ENCODE data around the gene EXOC4. TPM values are rescaled to one million over a fixed set of nuclear protein-coding genes. Genes with fewer than 3 reads are reported as not detected.

EXOC4 gene
- total and polyA plus RNA-seq, 2 of the 8 experiments (the other 6 are each of a cell fraction or from before 2014, with no cell fraction given) = 27.0 to 67.3 TPM

DNA sequence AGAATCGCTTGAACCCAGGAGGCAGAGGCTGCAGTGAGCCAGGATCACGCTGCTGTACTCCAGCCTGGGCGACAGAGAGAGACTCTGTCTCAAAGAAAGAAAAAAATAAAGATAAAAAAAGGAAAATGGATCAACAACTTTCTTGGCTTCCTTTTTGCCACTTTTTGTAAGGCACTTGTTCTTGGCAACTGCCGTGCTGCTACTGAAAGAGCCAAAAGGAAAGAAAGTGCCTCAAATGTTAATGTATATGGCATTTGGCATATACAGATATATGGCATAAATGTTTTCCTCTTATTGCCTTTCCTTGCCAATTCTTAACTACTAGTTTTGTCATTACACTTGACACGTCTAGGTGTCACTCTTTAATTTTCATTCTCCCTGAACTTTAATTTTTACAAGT is 480.5 kb downstream of the EXOC4 start:
- POLR2A ChIA-PET (ENCODE audit: partially characterized antibody) = no interaction called here
- Histone ChIP-seq H4K91ac (replicated peaks; ENCODE audit: insufficient read length, low read length) (no peak overlapping the region), H3K14ac (ENCODE audit: insufficient read length) (no peak overlapping the region), H3K23ac (ENCODE audit: insufficient read length) (no peak overlapping the region), H4K20me1 (replicated peaks in 1 of 2; ENCODE audit: control insufficient read depth in 1 of 2, insufficient read depth in 2 of 2, low read length in 2 of 2) (no peaks in the 10 kb centered on the region), H3K4me3 (ENCODE audit: extremely low read depth in 1 of 4, insufficient read depth in 2 of 4, low read depth in 3 of 4, low read length in 4 of 4) (no peak overlapping the region), H2BK5ac (ENCODE audit: low read depth, low read length) (no peak overlapping the region), H2BK20ac (ENCODE audit: low read length) (no peak overlapping the region), H3K9me3 (ENCODE audit: insufficient read depth in 2 of 2, low read depth in 1 of 2, low read length in 1 of 2) (no peaks in the 10 kb centered on the region), H2AK5ac (ENCODE audit: low read depth, low read length) (no peak overlapping the region), H3K18ac (ENCODE audit: extremely low read depth, low read length) (no peak overlapping the region), H3K79me2 (ENCODE audit: control insufficient read depth in 1 of 2, insufficient read depth in 2 of 2, low read length in 2 of 2) (no peaks in the 10 kb centered on the region), H2BK15ac (ENCODE audit: low read length) (no peak overlapping the region), H3K56ac (replicated peaks; ENCODE audit: insufficient read length, low read depth, low read length) (no peak overlapping the region), H3K4me1 (replicated peaks in 1 of 4; ENCODE audit: control insufficient read depth in 3 of 4, insufficient read depth in 4 of 4, low read length in 3 of 4) (no peaks in the 10 kb centered on the region; a peak in 1 of 7 replicates), H3K9ac (replicated peaks in 1 of 4; ENCODE audit: extremely low read depth in 1 of 4, low read depth in 3 of 4, low read length in 3 of 4) (no peak overlapping the region), H4K5ac (ENCODE audit: insufficient read length, low read depth, low read length) (no peak overlapping the region), H3K27ac (ENCODE audit: low read depth, low read length) (no peak overlapping the region), H4K8ac (ENCODE audit: extremely low read depth, insufficient read depth, low read length) (no peak overlapping the region), H3K23me2 (ENCODE audit: low read depth, low read length) (no peaks in the 10 kb centered on the region), H3K79me1 (ENCODE audit: low read depth, low read length) (no peaks in the 10 kb centered on the region), H2BK120ac (replicated peaks; ENCODE audit: low read depth, low read length) (no peak overlapping the region), H3K27me3 (replicated peaks in 1 of 4; ENCODE audit: control insufficient read depth in 3 of 4, extremely low read depth in 1 of 4, insufficient read depth in 3 of 4, low read length in 3 of 4) (no peaks in the 10 kb centered on the region), H2AFZ (ENCODE audit: low read length) (no peak overlapping the region), H3K36me3 (ENCODE audit: control insufficient read depth in 2 of 4, insufficient read depth in 4 of 4, low read length in 3 of 4) (no peaks in the 10 kb centered on the region), H3K4me2 (ENCODE audit: insufficient read depth in 1 of 2, low read depth in 2 of 2, low read length in 2 of 2) (no peak overlapping the region), H2BK12ac (ENCODE audit: low read depth, low read length) (no peak overlapping the region), H3K4ac (replicated peaks; ENCODE audit: insufficient read length, low read depth, low read length) (no peak overlapping the region)
- CTCF ChIA-PET (ENCODE audit: partially characterized antibody) = interaction anchor here (1.9 kb wide), 1 partner anchor 8 kb away, joined by 5 read pairs; no protein-coding TSS in a partner anchor
- DNase-seq (ENCODE audit: low read depth in 1 of 2, low spot score in 2 of 2) (no peak), FAIRE-seq (no peak)
- 94% methylated on average over 5 of the region's 5 CpGs; no CpG with 5 or more reads in 1 of the 2 experiments for WGBS, 2 experiments (ENCODE audit: extremely low coverage in 1 of 2, insufficient coverage in 1 of 2, insufficient read length in 1 of 2, insufficient replicate concordance in 2 of 2, low coverage in 1 of 2, low lambda C conversion rate in 2 of 2, missing lambda C conversion rate in 1 of 2)
- TF ChIP-seq EP300 (IDR thresholded peaks at IDR 0.05; ENCODE audit: borderline replicate concordance in 1 of 2, low read depth in 2 of 2, low read length in 2 of 2) = no peak
- no peak for TF ChIP-seq GABPA (IDR thresholded peaks at IDR 0.05; ENCODE audit: borderline replicate concordance, insufficient read depth, low read length)
- TF ChIP-seq CTBP2 (IDR thresholded peaks at IDR 0.05; ENCODE audit: borderline replicate concordance, insufficient read depth, insufficient read length, low read length) = no peak
- no peak for TF ChIP-seq ASH2L (IDR thresholded peaks at IDR 0.05; ENCODE audit: low read length)
- TF ChIP-seq RBBP5 (IDR thresholded peaks at IDR 0.05; ENCODE audit: borderline replicate concordance, low read depth, low read length) = no peak
- TF ChIP-seq JUN (IDR thresholded peaks at IDR 0.05; ENCODE audit: low read depth, low read length) = no peak
- TF ChIP-seq CBX5 (IDR thresholded peaks at IDR 0.05; ENCODE audit: low read depth, low read length) = no peak
- no peak for TF ChIP-seq TCF12 (IDR thresholded peaks at IDR 0.05; ENCODE audit: low read depth, low read length)
- no peak for TF ChIP-seq SIN3A (conservative IDR thresholded peaks at IDR 0.05 in 1 of 2, IDR thresholded peaks at IDR 0.05 in 1 of 2; ENCODE audit: low read depth in 1 of 2, low read length in 2 of 2)
